Measurements from ENCODE around the gene KCNK4. TPM values are rescaled to one million over a fixed set of nuclear protein-coding genes. Genes with fewer than 3 reads are reported as not detected.

The KCNK4 gene
- total and polyA plus RNA-seq, 2 of the 13 experiments (the other 11 are each of a cell fraction or from before 2014, with no cell fraction given) = not detected

DNA sequence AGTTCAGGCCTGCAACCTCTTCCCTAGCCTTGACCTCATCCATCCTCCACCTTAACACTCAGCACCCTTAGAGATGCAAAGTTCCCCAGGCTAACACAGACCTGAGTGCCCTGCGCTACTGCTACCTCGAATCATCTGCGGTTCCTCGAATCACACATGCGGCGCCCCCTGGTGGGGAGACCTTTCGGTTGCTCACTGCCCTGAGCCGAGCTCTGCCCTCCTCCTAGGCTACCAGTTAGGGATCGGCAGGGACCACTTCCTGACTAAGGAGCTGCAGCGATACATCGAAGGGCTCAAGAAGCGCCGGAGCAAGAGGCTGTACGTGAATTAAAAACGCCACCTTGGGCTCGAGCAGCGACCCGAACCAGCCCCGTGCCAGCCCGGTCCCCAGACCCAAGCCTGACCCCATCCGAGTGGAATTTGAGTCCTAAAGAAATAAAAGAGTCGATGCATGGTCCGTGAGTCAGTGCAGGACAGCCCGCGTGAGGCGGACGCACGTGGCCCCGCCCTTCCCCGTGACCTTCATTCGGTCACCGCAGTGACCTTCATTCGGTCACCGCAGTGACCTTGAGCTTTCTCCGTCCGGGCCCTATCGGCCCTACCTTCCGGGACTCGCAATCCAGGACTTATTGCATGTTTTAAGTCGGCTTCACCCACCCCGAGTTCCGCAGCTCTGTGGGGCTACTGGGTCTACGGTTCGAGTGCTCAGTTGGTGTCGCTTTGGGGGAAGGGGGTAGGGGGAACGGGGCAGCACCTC is 13.4 kb downstream of the KCNK4 start (continued):
- TF ChIP-seq YEATS4 (CRISPR knock-in tag; IDR thresholded peaks at IDR 0.05; ENCODE audit: borderline replicate concordance) = peak; percentile 65; the same call in 1 of the 2 replicates
- TF ChIP-seq SRSF9 (IDR thresholded peaks at IDR 0.05; ENCODE audit: borderline replicate concordance, insufficient read depth, low read depth, low read length, poor library complexity, severe bottlenecking) = no peak
- peak in 1 of 2 experiments; percentile 62; a peak in 2 of 4 replicates for TF ChIP-seq POLR2A (IDR thresholded peaks at IDR 0.05; ENCODE audit: insufficient read depth in 1 of 2, low read depth in 2 of 2, low read length in 2 of 2)
- TF ChIP-seq, protein P1, sequence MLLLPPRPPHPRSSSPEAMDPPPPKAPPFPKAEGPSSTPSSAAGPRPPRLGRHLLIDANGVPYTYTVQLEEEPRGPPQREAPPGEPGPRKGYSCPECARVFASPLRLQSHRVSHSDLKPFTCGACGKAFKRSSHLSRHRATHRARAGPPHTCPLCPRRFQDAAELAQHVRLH (CRISPR knock-in tag; IDR thresholded peaks at IDR 0.05; ENCODE audit: borderline replicate concordance, low read depth) = peak; percentile 55; the same call in 1 of the 2 replicates
- TF ChIP-seq ZNF777 (CRISPR knock-in tag; IDR thresholded peaks at IDR 0.05) = peak; percentile 72
- TF ChIP-seq, protein P2, sequence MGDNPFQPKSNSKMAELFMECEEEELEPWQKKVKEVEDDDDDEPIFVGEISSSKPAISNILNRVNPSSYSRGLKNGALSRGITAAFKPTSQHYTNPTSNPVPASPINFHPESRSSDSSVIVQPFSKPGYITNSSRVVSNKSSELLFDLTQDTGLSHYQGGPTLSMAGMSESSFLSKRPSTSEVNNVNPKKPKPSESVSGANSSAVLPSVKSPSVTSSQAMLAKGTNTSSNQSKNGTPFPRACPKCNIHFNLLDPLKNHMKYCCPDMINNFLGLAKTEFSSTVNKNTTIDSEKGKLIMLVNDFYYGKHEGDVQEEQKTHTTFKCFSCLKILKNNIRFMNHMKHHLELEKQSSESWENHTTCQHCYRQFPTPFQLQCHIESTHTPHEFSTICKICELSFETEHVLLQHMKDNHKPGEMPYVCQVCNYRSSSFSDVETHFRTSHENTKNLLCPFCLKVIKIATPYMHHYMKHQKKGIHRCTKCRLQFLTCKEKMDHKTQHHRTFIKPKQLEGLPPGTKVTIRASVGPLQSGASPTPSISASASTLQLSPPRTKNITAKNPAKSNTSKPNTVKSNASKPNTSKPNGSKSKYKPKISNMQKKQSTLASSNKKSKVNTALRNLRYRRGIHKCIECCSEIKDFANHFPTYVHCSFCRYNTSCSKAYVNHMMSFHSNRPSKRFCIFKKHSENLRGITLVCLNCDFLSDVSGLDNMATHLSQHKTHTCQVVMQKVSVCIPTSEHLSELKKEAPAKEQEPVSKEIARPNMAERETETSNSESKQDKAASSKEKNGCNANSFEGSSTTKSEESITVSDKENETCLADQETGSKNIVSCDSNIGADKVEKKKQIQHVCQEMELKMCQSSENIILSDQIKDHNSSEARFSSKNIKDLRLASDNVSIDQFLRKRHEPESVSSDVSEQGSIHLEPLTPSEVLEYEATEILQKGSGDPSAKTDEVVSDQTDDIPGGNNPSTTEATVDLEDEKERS (CRISPR knock-in tag; IDR thresholded peaks at IDR 0.05) = no peak; the same call in 1 of the 2 replicates
- TF ChIP-seq IKZF4 (CRISPR knock-in tag; IDR thresholded peaks at IDR 0.05; ENCODE audit: borderline replicate concordance, low read depth, not compliant biosample characterization) = no peak
- TF ChIP-seq NR2F2 (IDR thresholded peaks at IDR 0.05; ENCODE audit: borderline replicate concordance, low read depth) = no peak
- peak; percentile 69; the same call in 1 of the 2 replicates for TF ChIP-seq KAT7 (CRISPR knock-in tag; IDR thresholded peaks at IDR 0.05; ENCODE audit: borderline replicate concordance)
- 0 out of 2 replicates have a peak, but pooled peaks have one; percentile 58 for TF ChIP-seq ZNF749 (CRISPR knock-in tag; IDR thresholded peaks at IDR 0.05; ENCODE audit: borderline replicate concordance)
- no peak for TF ChIP-seq FLYWCH1 (CRISPR knock-in tag; IDR thresholded peaks at IDR 0.05)
- TF ChIP-seq NFATC3 (CRISPR knock-in tag; IDR thresholded peaks at IDR 0.05) = no peak
- no peak for TF ChIP-seq FOXC1 (CRISPR knock-in tag; IDR thresholded peaks at IDR 0.05; ENCODE audit: borderline replicate concordance)
- TF ChIP-seq PRMT3 (CRISPR knock-in tag; IDR thresholded peaks at IDR 0.05; ENCODE audit: borderline replicate concordance, low read depth) = peak; percentile 41; the same call in 1 of the 2 replicates
- TF ChIP-seq ISL2 (CRISPR knock-in tag; IDR thresholded peaks at IDR 0.05) = no peak; the same call in none of the 2 replicates
- TF ChIP-seq ZNF501 (CRISPR knock-in tag; IDR thresholded peaks at IDR 0.05) = peak; percentile 88
- TF ChIP-seq ZNF350 (CRISPR knock-in tag; IDR thresholded peaks at IDR 0.05; ENCODE audit: borderline replicate concordance, low read depth) = peak; percentile 71; the same call in 1 of the 2 replicates
- TF ChIP-seq BRD4 (CRISPR knock-in tag; IDR thresholded peaks at IDR 0.05) = peak; percentile 76; the same call in 1 of the 2 replicates
- no peak for TF ChIP-seq TOPORS (CRISPR knock-in tag; IDR thresholded peaks at IDR 0.05)
- TF ChIP-seq ZNF256 (CRISPR knock-in tag; conservative IDR thresholded peaks at IDR 0.05) = 0 out of 2 replicates have a peak, but pooled peaks have one; percentile 37
- no peak for TF ChIP-seq ZNF788 (CRISPR knock-in tag; IDR thresholded peaks at IDR 0.05; ENCODE audit: borderline replicate concordance)
- TF ChIP-seq, protein P3, sequence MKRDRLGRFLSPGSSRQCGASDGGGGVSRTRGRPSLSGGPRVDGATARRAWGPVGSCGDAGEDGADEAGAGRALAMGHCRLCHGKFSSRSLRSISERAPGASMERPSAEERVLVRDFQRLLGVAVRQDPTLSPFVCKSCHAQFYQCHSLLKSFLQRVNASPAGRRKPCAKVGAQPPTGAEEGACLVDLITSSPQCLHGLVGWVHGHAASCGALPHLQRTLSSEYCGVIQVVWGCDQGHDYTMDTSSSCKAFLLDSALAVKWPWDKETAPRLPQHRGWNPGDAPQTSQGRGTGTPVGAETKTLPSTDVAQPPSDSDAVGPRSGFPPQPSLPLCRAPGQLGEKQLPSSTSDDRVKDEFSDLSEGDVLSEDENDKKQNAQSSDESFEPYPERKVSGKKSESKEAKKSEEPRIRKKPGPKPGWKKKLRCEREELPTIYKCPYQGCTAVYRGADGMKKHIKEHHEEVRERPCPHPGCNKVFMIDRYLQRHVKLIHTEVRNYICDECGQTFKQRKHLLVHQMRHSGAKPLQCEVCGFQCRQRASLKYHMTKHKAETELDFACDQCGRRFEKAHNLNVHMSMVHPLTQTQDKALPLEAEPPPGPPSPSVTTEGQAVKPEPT (CRISPR knock-in tag; IDR thresholded peaks at IDR 0.05; ENCODE audit: low read depth) = 0 out of 2 replicates have a peak, but pooled peaks have one; percentile 50
- TF ChIP-seq SKI (IDR thresholded peaks at IDR 0.05; ENCODE audit: partially characterized antibody) = no peak
- TF ChIP-seq, protein P4, sequence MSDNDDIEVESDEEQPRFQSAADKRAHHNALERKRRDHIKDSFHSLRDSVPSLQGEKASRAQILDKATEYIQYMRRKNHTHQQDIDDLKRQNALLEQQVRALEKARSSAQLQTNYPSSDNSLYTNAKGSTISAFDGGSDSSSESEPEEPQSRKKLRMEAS (IDR thresholded peaks at IDR 0.05) = peak; percentile 88
- no peak; the same call in 1 of the 2 replicates for TF ChIP-seq ZMAT3 (CRISPR knock-in tag; conservative IDR thresholded peaks at IDR 0.05)

All from HepG2 (cell line).